HepG2 (cell line): ENCODE results near the gene RUNDC1. TPM values are rescaled to one million over a fixed set of nuclear protein-coding genes. Genes with fewer than 3 reads are reported as not detected.

Experiments
- CREB3 ChIP-seq: sonication (generic); formaldehyde crosslinking; IDR thresholded peaks from 2 replicates; pipeline ENCODE4 v1.5.0; 2020; ENCODE audit warnings: missing genetic modification reagents
- DRAP1 ChIP-seq: IDR thresholded peaks from 2 replicates; pipeline ENCODE4 v1.6.1; 2016; ENCODE audit warnings: missing genetic modification reagents, missing compliant biosample characterization
- FOXA1 ChIP-seq, 2 experiments: fragments of 450-650 bp in 1 of 2; sonication (generic) in 1 of 2; formaldehyde crosslinking in 1 of 2; IDR thresholded peaks; 2 replicates each; pipeline versions ENCODE4 v1.4.0 to v1.6.1; 2016 to 2020; ENCODE audit warnings: missing genetic modification reagents in 1 of 2
- KAT7 ChIP-seq: IDR thresholded peaks from 2 replicates; pipeline ENCODE4 v1.6.1; 2018; ENCODE audit warnings: borderline replicate concordance, missing compliant biosample characterization
- NFE2L2 ChIP-seq: fragments of 150-350 bp; IDR thresholded peaks from 2 replicates; pipeline ENCODE4 v1.6.1; 2014; ENCODE audit warnings: low read length
- REPIN1 ChIP-seq: sonication (generic); formaldehyde crosslinking; IDR thresholded peaks from 2 replicates; pipeline ENCODE4 v1.8.0; 2022; ENCODE audit warnings: missing genetic modification reagents, low read depth, mild to moderate bottlenecking, borderline replicate concordance
- SMC3 ChIP-seq: IDR thresholded peaks from 2 replicates; pipeline ENCODE4 v1.6.1; 2011; ENCODE audit warnings: low read length, improper control_type of control experiment
- SOX13 ChIP-seq, 3 experiments: fragments of 450-650 bp in 1 of 3; sonication (generic) in 1 of 3; formaldehyde crosslinking in 1 of 3; IDR thresholded peaks in 2 of 3; conservative IDR thresholded peaks in 1 of 3; 2 replicates each; pipeline versions ENCODE4 v1.5.0 to v1.6.1; 2016 to 2020; ENCODE audit warnings: antibody characterized with exemption in 1 of 3, mild to moderate bottlenecking in 1 of 3, missing compliant biosample characterization in 1 of 3, missing genetic modification reagents in 1 of 3, moderate library complexity in 1 of 3
- WIZ ChIP-seq: sonication (generic); formaldehyde crosslinking; IDR thresholded peaks from 2 replicates; pipeline ENCODE4 v1.5.1; 2020; ENCODE audit warnings: mild to moderate bottlenecking, missing genetic modification reagents
- ZBTB1 ChIP-seq: sonication (generic); formaldehyde crosslinking; IDR thresholded peaks from 2 replicates; pipeline ENCODE4 v1.4.0; 2020; ENCODE audit warnings: missing genetic modification reagents, borderline replicate concordance
- ZBTB26 ChIP-seq: IDR thresholded peaks from 2 replicates; pipeline ENCODE4 v1.6.1; 2016; ENCODE audit warnings: missing compliant biosample characterization, missing genetic modification reagents, borderline replicate concordance
- ZBTB46 ChIP-seq: sonication (generic); formaldehyde crosslinking; IDR thresholded peaks from 2 replicates; pipeline ENCODE4 v1.4.0; 2020; ENCODE audit warnings: mild to moderate bottlenecking, missing genetic modification reagents, borderline replicate concordance
- ZNF235 ChIP-seq: sonication (generic); formaldehyde crosslinking; IDR thresholded peaks from 2 replicates; pipeline ENCODE4 v1.8.1; 2023; ENCODE audit warnings: mild to moderate bottlenecking, missing genetic modification reagents, borderline replicate concordance
- ZNF501 ChIP-seq: sonication (generic); formaldehyde crosslinking; IDR thresholded peaks from 2 replicates; pipeline ENCODE4 v1.5.1; 2020; ENCODE audit warnings: mild to moderate bottlenecking, moderate library complexity, missing genetic modification reagents
- ZNF703 ChIP-seq: sonication (generic); formaldehyde crosslinking; IDR thresholded peaks from 2 replicates; pipeline ENCODE4 v1.5.1; 2020; ENCODE audit warnings: missing genetic modification reagents, mild to moderate bottlenecking, moderate library complexity, borderline replicate concordance
- ZNF724P ChIP-seq: sonication (generic); formaldehyde crosslinking; IDR thresholded peaks from 2 replicates; pipeline ENCODE4 v1.8.0; 2022; ENCODE audit warnings: missing genetic modification reagents, borderline replicate concordance
- polyA plus RNA-seq, 8 experiments: library from polyadenylated mRNA; depleted of rRNA in 3 of 8; stranded (reverse) in 7 of 8; unstranded in 1 of 8; fragments of >200 nt; fragmentation: Illumina TruSeq in 4 of 8; extraction: Trizol in 4 of 8; gene quantifications; 2 replicates each; pipeline versions ENCODE4 v1.2.1 to v1.2.3, GENCODE V29; 2011 to 2016; ENCODE audit warnings: low read depth in 4 of 8, missing spikeins in 1 of 8, mixed read lengths in 1 of 8; ENCODE audit not compliant: insufficient read depth in 1 of 8
- total RNA-seq, 5 experiments: library from RNA; depleted of rRNA; stranded (reverse); fragments of >200 nt; fragmentation: Illumina TruSeq; extraction: Trizol; gene quantifications; 2 replicates each; pipeline ENCODE4 v1.2.3, GENCODE V29; 2016; ENCODE audit warnings: low read depth in 1 of 5
- TF ChIP-seq, protein P1 (sequence below): sonication (generic); formaldehyde crosslinking; IDR thresholded peaks from 2 replicates; pipeline ENCODE4 v1.8.0; 2022; ENCODE audit warnings: mild to moderate bottlenecking, missing genetic modification reagents; ENCODE audit not compliant: insufficient replicate concordance

RUNDC1 gene
- total and polyA plus RNA-seq, 2 of the 13 experiments (the other 11 are each of a cell fraction or from before 2014, with no cell fraction given) = 10.3 to 11.4 TPM

DNA sequence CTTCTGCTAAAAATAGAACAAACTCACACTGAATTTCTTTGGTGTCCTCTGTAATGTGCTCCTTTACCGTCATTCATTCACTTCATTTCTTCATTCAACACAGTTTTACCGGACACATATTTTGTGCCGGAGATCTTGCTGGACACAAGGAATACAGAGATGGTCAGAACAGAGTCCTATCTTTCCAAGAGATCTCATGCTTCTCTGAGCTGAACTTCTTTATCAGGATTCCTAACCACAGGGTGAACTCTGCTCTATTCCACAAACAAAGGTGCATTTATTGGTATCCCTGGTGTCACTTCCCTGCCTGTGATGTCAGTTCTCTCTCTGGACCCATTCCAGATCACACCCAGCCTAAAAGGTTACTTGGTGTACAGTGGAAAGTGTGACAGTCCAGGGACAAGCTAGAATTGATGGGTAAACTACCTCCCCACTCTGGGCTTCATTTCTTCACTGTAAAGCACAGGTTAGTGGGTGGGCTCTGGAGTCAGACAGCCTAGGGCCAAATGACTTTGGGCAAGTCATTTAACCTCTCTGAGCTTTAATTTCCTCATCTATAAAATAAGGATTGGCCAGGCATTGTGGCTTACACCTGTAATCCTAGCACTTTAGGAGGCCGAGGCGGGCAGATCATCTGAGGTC is 30.4 kb downstream of the RUNDC1 start (continued):
- TF ChIP-seq REPIN1 = peak; percentile 17; the same call in 1 of the 2 replicates
- no peak; the same call in 1 of the 2 replicates for TF ChIP-seq KAT7 (CRISPR knock-in tag)
- no peak for TF ChIP-seq ZNF703 (CRISPR knock-in tag)
- TF ChIP-seq, protein P1, sequence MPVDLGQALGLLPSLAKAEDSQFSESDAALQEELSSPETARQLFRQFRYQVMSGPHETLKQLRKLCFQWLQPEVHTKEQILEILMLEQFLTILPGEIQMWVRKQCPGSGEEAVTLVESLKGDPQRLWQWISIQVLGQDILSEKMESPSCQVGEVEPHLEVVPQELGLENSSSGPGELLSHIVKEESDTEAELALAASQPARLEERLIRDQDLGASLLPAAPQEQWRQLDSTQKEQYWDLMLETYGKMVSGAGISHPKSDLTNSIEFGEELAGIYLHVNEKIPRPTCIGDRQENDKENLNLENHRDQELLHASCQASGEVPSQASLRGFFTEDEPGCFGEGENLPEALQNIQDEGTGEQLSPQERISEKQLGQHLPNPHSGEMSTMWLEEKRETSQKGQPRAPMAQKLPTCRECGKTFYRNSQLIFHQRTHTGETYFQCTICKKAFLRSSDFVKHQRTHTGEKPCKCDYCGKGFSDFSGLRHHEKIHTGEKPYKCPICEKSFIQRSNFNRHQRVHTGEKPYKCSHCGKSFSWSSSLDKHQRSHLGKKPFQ (CRISPR knock-in tag) = peak; percentile 98
- no peak for TF ChIP-seq ZBTB1 (CRISPR knock-in tag)
- TF ChIP-seq ZNF724P = 0 out of 2 replicates have a peak, but pooled peaks have one; percentile 29
- peak; percentile 85 for TF ChIP-seq DRAP1 (CRISPR knock-in tag)
- peak; percentile 6; the same call in 1 of the 2 replicates for TF ChIP-seq SMC3
- no peak for TF ChIP-seq ZBTB46 (CRISPR knock-in tag)
- TF ChIP-seq FOXA1 (IDR thresholded peaks at IDR 0.05) = no peak
- peak; percentile 76 for TF ChIP-seq FOXA1 (CRISPR knock-in tag; IDR thresholded peaks at IDR 0.05)
- no peak for TF ChIP-seq ZNF501
- TF ChIP-seq CREB3 (CRISPR knock-in tag) = no peak
- peak; percentile 99 for TF ChIP-seq ZBTB26
- TF ChIP-seq NFE2L2 = no peak
- TF ChIP-seq SOX13 (IDR thresholded peaks at IDR 0.05) = peak; percentile 44; the same call in 1 of the 2 replicates
- TF ChIP-seq SOX13 (CRISPR knock-in tag; conservative IDR thresholded peaks at IDR 0.05 in 1 of 2, IDR thresholded peaks at IDR 0.05 in 1 of 2) = peak in 1 of 2 experiments; percentile 87; a peak in 2 of 4 replicates
- TF ChIP-seq ZNF235 (CRISPR knock-in tag) = no peak
- no peak for TF ChIP-seq WIZ (CRISPR knock-in tag)
